ENCODE results near the gene TLE2.

The TLE2 gene

DNA sequence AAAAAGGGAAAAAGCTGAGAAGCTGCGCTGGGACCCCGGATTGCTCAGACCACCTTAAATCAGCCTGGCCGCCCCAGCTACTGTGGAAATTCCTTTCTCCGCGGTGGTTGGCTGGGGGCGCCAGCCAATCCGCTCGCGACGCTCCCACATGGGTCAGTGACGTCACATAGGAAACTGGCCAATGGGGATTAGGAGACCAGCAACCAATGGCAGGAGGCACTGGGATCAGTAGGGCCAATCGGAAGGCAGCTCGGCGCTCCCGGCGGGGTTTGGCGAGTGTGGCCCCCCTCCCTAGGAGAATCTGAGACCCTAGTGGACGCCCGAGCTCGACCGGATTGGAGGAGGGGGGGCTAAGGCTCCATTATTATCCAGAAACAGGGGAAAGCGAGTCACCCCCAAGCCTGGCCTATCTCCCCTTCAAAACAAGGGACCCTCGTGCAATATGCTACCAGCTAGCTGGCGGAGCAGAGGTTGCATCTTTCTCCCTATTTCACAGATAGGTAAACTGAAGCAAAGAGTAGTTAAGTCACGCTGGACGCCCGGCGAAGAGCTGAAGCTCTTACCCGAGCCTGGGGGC, 6.5 kb upstream of the TLE2 start:
- Histone ChIP-seq H3K27ac (peak overlapping the region; percentile 85 to 93), H3K4me3 (peak overlapping the region; percentile 72)
- TF ChIP-seq CTCF (IDR thresholded peaks at IDR 0.05) = no peak
- DNase-seq (ENCODE audit: low spot score) = peak; percentile 99

DNA sequence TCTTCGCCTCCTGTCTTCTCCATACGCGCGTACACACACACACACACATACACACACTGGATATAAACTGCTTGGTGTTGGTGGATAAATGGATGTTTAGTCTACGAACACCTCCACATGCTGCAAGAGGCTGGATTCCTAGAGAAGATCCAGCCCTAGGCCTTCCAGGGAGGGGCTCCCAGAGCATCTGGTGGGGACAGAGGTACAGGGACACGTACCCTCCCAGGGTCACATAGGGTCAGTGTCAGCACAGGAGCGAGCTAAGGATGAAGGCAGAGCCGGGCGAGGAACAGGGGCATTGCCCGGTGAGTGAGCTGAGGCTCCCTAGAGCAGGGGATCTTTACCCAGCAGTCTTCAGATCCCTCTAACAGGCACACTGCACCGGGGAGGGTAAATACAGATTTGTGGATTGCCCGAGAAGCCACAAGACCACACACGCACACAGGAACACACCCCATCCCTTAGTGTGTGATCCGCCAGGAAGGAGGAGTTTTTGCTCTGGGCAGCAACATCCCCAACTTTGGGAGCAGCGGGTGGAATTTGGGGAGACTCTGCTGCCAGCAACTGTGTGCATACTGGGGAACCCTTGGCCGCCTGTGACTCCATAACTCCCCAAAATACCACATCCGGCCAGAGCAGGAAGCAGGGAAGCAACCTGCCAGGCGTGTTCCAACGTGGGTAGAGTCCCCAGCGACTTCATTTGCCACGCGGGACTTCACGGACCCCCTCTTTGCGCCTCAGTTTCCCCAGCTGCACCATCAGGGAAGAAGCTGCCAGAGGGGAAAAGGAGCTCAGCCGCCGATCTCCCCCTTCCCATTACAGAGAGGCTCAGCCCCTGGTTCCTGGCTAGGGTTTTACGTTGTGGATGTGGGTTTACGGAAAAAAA, 5.8 kb upstream of the TLE2 start:
- Histone ChIP-seq H3K4me3 (peak overlapping the region; percentile 72), H3K27ac (peak overlapping the region; percentile 51 to 85)
- no peak for TF ChIP-seq CTCF (IDR thresholded peaks at IDR 0.05)
- DNase-seq (ENCODE audit: low spot score) = no peak

DNA sequence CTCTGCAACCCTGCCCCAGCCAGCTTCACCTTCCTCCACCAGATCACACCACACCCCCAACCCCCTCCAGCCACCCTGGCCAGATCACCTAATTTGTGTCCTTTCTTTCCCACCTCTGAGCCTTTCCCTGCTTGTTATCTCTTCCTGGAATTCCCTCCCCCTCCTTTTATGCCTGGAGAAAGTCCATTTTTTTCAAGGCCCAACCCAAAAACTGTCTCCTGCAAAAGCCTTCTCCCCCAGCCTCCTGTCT, 5.3 kb upstream of the TLE2 start:
- no peak for DNase-seq (ENCODE audit: low spot score)
- peak overlapping the region in 1 of 2 donors; percentile 51 for H3K27ac ChIP-seq
- H3K4me3 ChIP-seq = no peak overlapping the region

GRCh38 chr19:3033595-3034405, 4.7 kb upstream of the TLE2 start:
- TF ChIP-seq CTCF (IDR thresholded peaks at IDR 0.05) = no peak
- no peak for DNase-seq (ENCODE audit: low spot score)
- peak overlapping the region in 1 of 2 donors; percentile 34 for H3K27ac ChIP-seq

More for the DNA sequence above, 5.3 kb upstream of the TLE2 start:
- no peak for TF ChIP-seq CTCF (IDR thresholded peaks at IDR 0.05)

DNA sequence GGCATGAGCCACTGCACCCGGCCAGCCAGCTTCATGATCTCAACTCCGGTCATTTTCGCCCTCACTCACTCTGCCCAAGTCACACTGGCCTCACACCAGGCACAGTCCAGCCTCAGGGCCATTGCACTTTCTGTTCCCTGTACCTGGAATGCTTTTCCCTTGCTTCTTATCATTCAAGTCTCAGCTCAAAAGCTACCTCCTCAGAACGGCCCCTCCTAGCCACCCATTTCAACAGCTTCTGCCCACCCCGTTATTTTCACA, 2.5 kb upstream of the TLE2 start:
- Histone ChIP-seq H3K4me3 (no peak overlapping the region), H3K27ac (no peak overlapping the region)
- no peak for DNase-seq (ENCODE audit: low spot score)
- no peak for TF ChIP-seq CTCF (IDR thresholded peaks at IDR 0.05)

More at GRCh38 chr19:3033595-3034405, 4.7 kb upstream of the TLE2 start:
- no peak overlapping the region for H3K4me3 ChIP-seq

DNA sequence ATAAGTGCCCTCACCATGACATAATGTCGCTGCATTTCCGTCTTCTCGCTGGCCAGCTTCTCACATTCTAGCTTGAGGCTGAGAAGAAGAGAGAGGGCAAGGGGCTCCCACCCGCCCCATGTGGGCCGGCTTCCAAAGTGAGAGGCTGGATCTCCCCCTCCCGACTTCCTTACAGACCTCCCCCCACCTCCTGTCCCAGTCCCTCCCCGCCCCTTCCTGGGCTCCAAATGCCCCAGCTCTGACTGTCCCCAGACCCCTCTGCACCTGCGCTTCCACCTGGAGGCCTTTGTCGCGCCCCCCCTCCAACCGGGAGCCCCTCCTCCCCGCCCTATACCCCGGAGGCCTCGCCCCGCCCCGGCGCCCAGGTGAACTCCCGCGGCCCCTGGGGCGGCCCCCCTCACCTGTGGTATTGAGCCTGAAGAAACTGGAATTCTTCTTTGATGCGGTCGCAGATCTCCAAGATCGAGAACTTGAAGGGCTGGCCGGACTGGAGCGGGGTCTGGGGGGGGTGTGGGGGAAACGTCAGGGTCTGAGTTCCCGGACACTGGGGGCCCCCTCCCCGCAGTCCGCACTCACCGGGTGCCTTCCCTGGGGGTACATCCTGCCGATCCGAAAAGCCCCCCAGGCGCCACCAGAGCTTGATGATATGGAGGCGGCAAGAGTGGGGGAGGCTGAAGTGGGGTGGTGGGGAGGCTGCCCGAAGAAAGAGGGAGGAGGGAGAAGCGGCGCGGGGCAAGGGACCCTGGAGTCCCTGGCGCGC, 595 bp downstream of the TLE2 start:
- peak overlapping the region; percentile 14 to 55 for H3K27ac ChIP-seq
- no peak for DNase-seq (ENCODE audit: low spot score)
- no peak for TF ChIP-seq CTCF (IDR thresholded peaks at IDR 0.05)

More for the DNA sequence above, 595 bp downstream of the TLE2 start:
- peak overlapping the region; percentile 82 for H3K4me3 ChIP-seq
